ENCODE measurements around the gene AP2A2.

GRCh38 chr11:893008-893654 lies 32.5 kb upstream of the AP2A2 start:
- TF ChIP-seq POLR2AphosphoS5 (IDR thresholded peaks at IDR 0.05) (no peak), CTCF (IDR thresholded peaks at IDR 0.05) (no peak), POLR2A (IDR thresholded peaks at IDR 0.05) (no peak), EP300 (IDR thresholded peaks at IDR 0.05; ENCODE audit: low read depth) (no peak)
